ENCODE measurements around the gene GPER1.

Gene GPER1

GRCh38 chr7:1091644-1092027 lies 3.7 kb downstream of the GPER1 start:
- no peak for DNase-seq

- no peak for DNase-seq
Measured at GRCh38 chr7:1092161-1092632, 4.3 kb downstream of the GPER1 start.

GRCh38 chr7:1092806-1093501 lies 5.0 kb downstream of the GPER1 start:
- no peak for DNase-seq

GRCh38 chr7:1093502-1093843 lies 5.6 kb downstream of the GPER1 start:
- no peak for DNase-seq

- DNase-seq = no peak
Measured at GRCh38 chr7:1093916-1094508, 6.1 kb downstream of the GPER1 start.

GRCh38 chr7:1094870-1095269 lies 7.0 kb downstream of the GPER1 start:
- no peak for DNase-seq

- no peak for DNase-seq
Measured at GRCh38 chr7:1095621-1096155, 7.8 kb downstream of the GPER1 start.

- DNase-seq = no peak
Measured at GRCh38 chr7:1096156-1097119, 8.5 kb downstream of the GPER1 start.

- DNase-seq = no peak
Measured at GRCh38 chr7:1097120-1097504, 9.2 kb downstream of the GPER1 start.

- DNase-seq = no peak
Measured at GRCh38 chr7:1098243-1099153, 10.6 kb downstream of the GPER1 start.

GRCh38 chr7:1099154-1099542 lies 11.2 kb downstream of the GPER1 start:
- no peak for DNase-seq

- no peak for DNase-seq
Measured at GRCh38 chr7:1099637-1100036, 11.7 kb downstream of the GPER1 start.

- DNase-seq = no peak
Measured at GRCh38 chr7:1100386-1100785, 12.5 kb downstream of the GPER1 start.

GRCh38 chr7:1100834-1101562 lies 13.1 kb downstream of the GPER1 start:
- no peak for DNase-seq

- no peak for DNase-seq
Measured at GRCh38 chr7:1101563-1102431, 13.9 kb downstream of the GPER1 start.

GRCh38 chr7:1103009-1103788 lies 15.3 kb downstream of the GPER1 start:
- DNase-seq = peak; percentile 36

- DNase-seq = no peak
Measured at GRCh38 chr7:1103789-1104515, 16.0 kb downstream of the GPER1 start.

GRCh38 chr7:1104516-1105179 lies 16.7 kb downstream of the GPER1 start:
- DNase-seq = no peak

GRCh38 chr7:1105189-1105588 lies 17.3 kb downstream of the GPER1 start:
- DNase-seq = no peak
